HepG2 (cell line): ENCODE data around the gene ITIH2.

Experiments
- CHD2 ChIP-seq: IDR thresholded peaks from 2 replicates; pipeline ENCODE4 v1.6.1; 2011; ENCODE audit warnings: low read depth, low read length, improper control_type of control experiment
- CREM ChIP-seq, 2 experiments: sonication (generic) in 1 of 2; formaldehyde crosslinking in 1 of 2; IDR thresholded peaks; 2 replicates each; pipeline versions ENCODE4 v1.4.0 to v1.6.1; 2016 to 2020; ENCODE audit warnings: antibody characterized with exemption in 1 of 2, mild to moderate bottlenecking in 1 of 2, missing genetic modification reagents in 1 of 2
- CTCF ChIP-seq: sonication (generic); formaldehyde crosslinking; IDR thresholded peaks from 2 replicates; pipeline ENCODE4 v1.5.0; 2020; ENCODE audit warnings: mild to moderate bottlenecking, missing genetic modification reagents, moderate library complexity
- EZH2 ChIP-seq: conservative IDR thresholded peaks from 2 replicates; pipeline ENCODE4 v1.6.1; 2012; ENCODE audit warnings: mild to moderate bottlenecking, low read depth, low read length, moderate library complexity
- IRX3 ChIP-seq: sonication (generic); formaldehyde crosslinking; IDR thresholded peaks from 2 replicates; pipeline ENCODE4 v1.8.1; 2023; ENCODE audit warnings: mild to moderate bottlenecking, low read depth, missing genetic modification reagents, borderline replicate concordance
- MYPOP ChIP-seq: sonication (generic); formaldehyde crosslinking; IDR thresholded peaks from 2 replicates; pipeline ENCODE4 v1.8.1; 2023; ENCODE audit warnings: mild to moderate bottlenecking, moderate library complexity, missing genetic modification reagents
- PHB2 ChIP-seq: fragments of 450-650 bp; IDR thresholded peaks from 2 replicates; pipeline ENCODE4 v1.6.1; 2018; ENCODE audit not compliant: partially characterized antibody
- POLR2A ChIP-seq, 2 experiments: IDR thresholded peaks; 2 replicates each; pipeline ENCODE4 v1.6.1; 2011; ENCODE audit warnings: low read depth in 2 of 2, low read length in 2 of 2, mild to moderate bottlenecking in 1 of 2, moderate library complexity in 1 of 2; ENCODE audit not compliant: insufficient read depth in 1 of 2
- SP5 ChIP-seq: IDR thresholded peaks from 2 replicates; pipeline ENCODE4 v1.6.1; 2016; ENCODE audit warnings: low read depth, borderline replicate concordance
- ZNF639 ChIP-seq: conservative IDR thresholded peaks from 2 replicates; pipeline ENCODE4 v1.6.1; 2018; ENCODE audit warnings: missing genetic modification reagents
- ZNF75D ChIP-seq: sonication (generic); formaldehyde crosslinking; IDR thresholded peaks from 2 replicates; pipeline ENCODE4 v1.8.1; 2023; ENCODE audit warnings: missing genetic modification reagents, mild to moderate bottlenecking, borderline replicate concordance
- ZSCAN31 ChIP-seq: sonication (generic); formaldehyde crosslinking; IDR thresholded peaks from 2 replicates; pipeline ENCODE4 v1.5.0; 2020; ENCODE audit warnings: low read depth, mild to moderate bottlenecking, missing genetic modification reagents

GRCh38 chr10:7794251-7795026, 91.3 kb downstream of the ITIH2 start:
- TF ChIP-seq SP5 (CRISPR knock-in tag) (no peak), ZNF639 (CRISPR knock-in tag) (no peak), PHB2 (no peak), CTCF (CRISPR knock-in tag) (no peak), POLR2A (IDR thresholded peaks at IDR 0.05; ENCODE audit: insufficient read depth in 1 of 2, low read depth in 2 of 2, low read length in 2 of 2) (no peak), CREM (IDR thresholded peaks at IDR 0.05) (no peak), CREM (CRISPR knock-in tag; IDR thresholded peaks at IDR 0.05) (no peak), ZNF75D (no peak), EZH2 (no peak), CHD2 (no peak), IRX3 (CRISPR knock-in tag) (no peak), ZSCAN31 (CRISPR knock-in tag) (no peak), MYPOP (CRISPR knock-in tag) (no peak)
